Loucy (cell line): ENCODE data around the gene LAMC3.

Experiments used
- CTCF ChIP-seq: fragments of 200-600 bp; sonication (generic); conservative IDR thresholded peaks from 2 replicates; pipeline ENCODE4 v1.5.1; 2014; ENCODE audit warnings: mild to moderate bottlenecking, antibody characterized with exemption, low read length
- EZH2phosphoT487 ChIP-seq: fragments of 200-600 bp; IDR thresholded peaks from 2 replicates; pipeline ENCODE4 v1.6.1; 2018; ENCODE audit warnings: antibody characterized with exemption, mild to moderate bottlenecking, moderate library complexity, borderline replicate concordance

GRCh38 chr9:130977811-130978221 is 31.2 kb upstream of the LAMC3 start:
- no peak for TF ChIP-seq EZH2phosphoT487
- no peak for TF ChIP-seq CTCF
